ENCODE measurements around the gene SLC4A11.

The SLC4A11 gene

DNA sequence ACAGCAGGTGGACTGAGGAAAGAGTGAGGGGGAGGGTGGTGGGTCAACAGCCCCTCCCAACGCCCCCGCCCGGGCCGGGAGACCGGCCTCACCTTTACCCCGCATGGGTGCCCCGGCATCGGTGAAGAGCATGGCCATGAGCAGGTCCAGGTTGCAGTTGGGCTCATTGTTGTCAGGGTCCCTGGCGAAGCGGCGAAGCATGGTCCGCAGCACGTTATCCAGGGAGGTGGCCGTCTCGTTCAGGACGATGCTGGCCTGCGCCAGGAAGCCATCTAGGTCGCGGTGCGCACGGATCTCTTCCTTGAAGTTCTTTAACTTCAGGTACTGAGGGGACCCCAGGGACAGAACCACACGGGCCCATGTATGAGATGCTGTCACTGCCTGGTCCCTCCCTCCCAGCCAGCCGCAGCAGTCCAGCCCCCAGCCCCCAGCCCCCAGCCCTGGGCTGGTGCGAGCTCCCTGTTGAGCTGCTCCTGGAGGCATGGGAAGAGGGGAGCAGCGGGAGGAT is 4.9 kb downstream of the SLC4A11 start:
- Histone ChIP-seq H3K9me3 (ENCODE audit: control insufficient read depth in 1 of 2, low read length in 2 of 2) (no peaks in the 10 kb centered on the region), H3K27me3 (ENCODE audit: low read depth, low read length) (peaks cover 25% of the 10 kb centered on the region), H3K27ac (ENCODE audit: low read length) (no peak overlapping the region), H3K4me3 (ENCODE audit: low read depth in 1 of 2, low read length in 2 of 2) (no peak overlapping the region), H3K4me1 (ENCODE audit: control insufficient read depth in 1 of 2, insufficient read depth in 2 of 2, low read length in 2 of 2) (peaks cover 0 to 12% of the 10 kb centered on the region in 2 donors), H3K36me3 (ENCODE audit: control insufficient read depth in 1 of 2, insufficient read depth in 2 of 2, low read length in 2 of 2) (no peaks in the 10 kb centered on the region)

DNA sequence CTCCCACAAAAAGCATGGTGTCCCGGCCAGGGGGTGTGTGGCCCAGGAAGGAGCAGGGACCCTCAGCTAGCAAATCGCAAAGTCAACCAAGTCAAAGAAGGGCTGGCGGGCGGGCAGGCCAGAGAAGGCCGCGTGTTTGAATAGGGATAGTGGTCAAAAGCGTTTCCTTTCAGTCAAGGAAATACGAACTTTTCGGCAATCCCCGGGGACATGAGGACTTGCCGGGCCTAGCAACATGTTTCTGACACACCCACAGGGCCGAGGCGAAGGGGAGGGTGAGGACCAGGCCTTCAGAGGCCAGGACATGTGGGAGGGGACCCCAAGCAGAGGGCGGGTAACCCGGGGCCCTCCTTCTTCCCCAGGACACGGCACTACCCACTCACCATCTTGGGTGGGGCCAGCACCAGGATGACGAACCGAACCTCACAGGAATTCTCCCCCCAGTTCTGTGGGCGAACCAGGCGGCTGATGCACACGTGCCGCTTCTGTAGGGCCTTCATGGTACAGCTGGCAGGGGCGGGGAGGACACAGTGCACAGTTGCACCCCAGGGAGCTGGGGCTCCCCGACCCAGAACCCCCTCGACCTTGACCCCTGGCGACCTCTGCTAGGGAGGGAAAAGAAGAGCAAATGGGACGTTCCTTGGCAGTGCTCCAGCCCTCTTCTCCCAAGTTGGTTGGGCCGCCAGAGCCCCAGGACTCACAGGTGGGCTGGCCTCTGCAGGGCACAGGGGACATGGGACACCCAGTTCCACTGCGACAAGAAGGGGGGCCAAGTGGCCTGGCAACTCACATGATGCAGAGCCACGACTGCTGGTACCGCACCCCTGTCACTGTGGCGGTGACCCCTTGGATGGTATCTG is 5.6 kb downstream of the SLC4A11 start:
- no peaks in the 10 kb centered on the region for H3K9me3 ChIP-seq (ENCODE audit: control insufficient read depth in 1 of 2, low read length in 2 of 2)
- H3K36me3 ChIP-seq (ENCODE audit: control insufficient read depth in 1 of 2, insufficient read depth in 2 of 2, low read length in 2 of 2), result no peaks in the 10 kb centered on the region
- H3K4me1 ChIP-seq (ENCODE audit: control insufficient read depth in 1 of 2, insufficient read depth in 2 of 2, low read length in 2 of 2), result peaks cover 0 to 8% of the 10 kb centered on the region in 2 donors
- H3K27ac ChIP-seq (ENCODE audit: low read length), result no peak overlapping the region
- H3K4me3 ChIP-seq (ENCODE audit: low read depth in 1 of 2, low read length in 2 of 2), result no peak overlapping the region
- peaks cover 24% of the 10 kb centered on the region for H3K27me3 ChIP-seq (ENCODE audit: low read depth, low read length)

DNA sequence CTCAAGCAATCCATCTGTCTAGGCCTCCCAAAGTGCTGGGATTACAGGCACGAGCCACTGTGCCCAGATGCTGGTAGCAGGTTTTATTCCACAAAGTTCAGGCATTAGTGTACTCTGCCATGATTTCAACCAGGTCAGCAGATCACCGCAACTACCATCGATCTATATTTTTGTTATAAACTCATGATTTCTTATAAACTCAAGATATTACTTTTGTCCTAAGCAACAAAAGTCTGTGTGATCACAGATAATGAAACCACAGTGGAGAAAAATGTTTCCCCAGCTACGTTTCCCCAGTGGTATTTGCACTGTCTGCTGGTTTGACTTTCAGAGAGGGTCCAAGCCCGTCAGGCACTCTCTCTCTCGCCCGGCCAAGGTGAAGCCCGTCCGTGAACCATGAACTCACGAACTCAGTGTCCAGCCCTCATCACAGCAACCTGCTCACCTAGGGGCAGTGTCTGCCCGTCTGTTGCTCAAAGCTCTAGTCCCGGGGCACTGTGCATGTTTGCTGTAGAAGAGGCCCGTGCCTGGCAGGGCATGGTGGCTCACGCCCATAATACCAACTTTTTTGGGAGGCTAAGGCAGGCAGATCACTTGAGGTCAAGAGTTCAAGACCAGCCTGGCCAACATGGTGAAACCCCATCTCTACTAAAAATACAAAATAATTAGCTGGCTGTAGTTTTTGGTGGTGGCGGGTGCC is 7.0 kb downstream of the SLC4A11 start:
- H3K36me3 ChIP-seq (ENCODE audit: control insufficient read depth in 1 of 2, insufficient read depth in 2 of 2, low read length in 2 of 2), result no peaks in the 10 kb centered on the region
- no peaks in the 10 kb centered on the region for H3K9me3 ChIP-seq (ENCODE audit: control insufficient read depth in 1 of 2, low read length in 2 of 2)
- no peak overlapping the region for H3K27ac ChIP-seq (ENCODE audit: low read length)
- H3K27me3 ChIP-seq (ENCODE audit: low read depth, low read length), result peaks cover 11% of the 10 kb centered on the region
- H3K4me1 ChIP-seq (ENCODE audit: control insufficient read depth in 1 of 2, insufficient read depth in 2 of 2, low read length in 2 of 2), result no peaks in the 10 kb centered on the region
- no peak overlapping the region for H3K4me3 ChIP-seq (ENCODE audit: low read depth in 1 of 2, low read length in 2 of 2)

DNA sequence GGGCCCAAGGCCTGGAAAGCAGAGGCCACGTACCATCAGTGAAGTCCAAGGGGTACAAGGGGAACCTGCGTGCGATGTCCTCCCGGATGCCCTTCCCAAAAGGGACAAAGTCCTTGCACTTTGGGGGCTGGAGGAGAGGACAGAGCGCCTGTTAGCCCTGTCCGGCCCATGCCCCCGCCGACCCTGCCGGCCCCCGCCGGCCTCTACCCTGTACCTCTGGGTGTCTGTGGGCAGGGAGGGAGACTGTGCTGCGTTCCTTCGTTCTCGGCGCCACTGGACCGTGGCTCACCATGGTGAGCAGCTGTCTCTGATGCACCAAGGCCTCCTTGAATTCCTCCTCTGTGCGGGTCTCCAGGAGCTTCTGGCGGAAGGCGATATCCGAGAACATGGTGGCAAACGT is 7.9 kb downstream of the SLC4A11 start:
- Histone ChIP-seq H3K4me3 (ENCODE audit: low read depth in 1 of 2, low read length in 2 of 2) (no peak overlapping the region), H3K27me3 (ENCODE audit: low read depth, low read length) (peaks cover 6% of the 10 kb centered on the region), H3K9me3 (ENCODE audit: control insufficient read depth in 1 of 2, low read length in 2 of 2) (no peaks in the 10 kb centered on the region), H3K36me3 (ENCODE audit: control insufficient read depth in 1 of 2, insufficient read depth in 2 of 2, low read length in 2 of 2) (no peaks in the 10 kb centered on the region), H3K27ac (ENCODE audit: low read length) (no peak overlapping the region), H3K4me1 (ENCODE audit: control insufficient read depth in 1 of 2, insufficient read depth in 2 of 2, low read length in 2 of 2) (no peaks in the 10 kb centered on the region)

DNA sequence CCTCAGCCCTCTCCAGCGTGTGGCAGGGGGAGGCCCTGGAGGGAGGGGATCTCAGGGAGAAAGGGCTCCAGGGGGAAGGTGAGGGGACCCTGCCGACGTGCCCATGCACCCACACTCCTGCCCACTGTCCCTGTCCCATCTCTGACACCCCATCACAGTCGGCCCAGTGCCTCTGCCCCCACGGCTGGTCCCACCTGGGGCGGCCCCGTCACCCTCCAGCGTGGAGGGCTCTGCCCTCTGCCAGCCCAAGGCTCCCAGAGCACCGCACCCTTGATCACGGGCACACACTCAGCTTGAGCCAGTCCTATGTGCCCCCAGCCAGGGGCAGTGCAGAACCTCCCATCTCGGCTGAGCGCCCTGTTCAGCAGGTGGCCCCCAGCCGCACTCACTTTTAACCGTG is 9.2 kb downstream of the SLC4A11 start:
- Histone ChIP-seq H3K27me3 (ENCODE audit: low read depth, low read length) (no peaks in the 10 kb centered on the region), H3K4me3 (ENCODE audit: low read depth in 1 of 2, low read length in 2 of 2) (no peak overlapping the region), H3K9me3 (ENCODE audit: control insufficient read depth in 1 of 2, low read length in 2 of 2) (no peaks in the 10 kb centered on the region), H3K4me1 (ENCODE audit: control insufficient read depth in 1 of 2, insufficient read depth in 2 of 2, low read length in 2 of 2) (no peaks in the 10 kb centered on the region), H3K36me3 (ENCODE audit: control insufficient read depth in 1 of 2, insufficient read depth in 2 of 2, low read length in 2 of 2) (no peaks in the 10 kb centered on the region), H3K27ac (ENCODE audit: low read length) (no peak overlapping the region)

DNA sequence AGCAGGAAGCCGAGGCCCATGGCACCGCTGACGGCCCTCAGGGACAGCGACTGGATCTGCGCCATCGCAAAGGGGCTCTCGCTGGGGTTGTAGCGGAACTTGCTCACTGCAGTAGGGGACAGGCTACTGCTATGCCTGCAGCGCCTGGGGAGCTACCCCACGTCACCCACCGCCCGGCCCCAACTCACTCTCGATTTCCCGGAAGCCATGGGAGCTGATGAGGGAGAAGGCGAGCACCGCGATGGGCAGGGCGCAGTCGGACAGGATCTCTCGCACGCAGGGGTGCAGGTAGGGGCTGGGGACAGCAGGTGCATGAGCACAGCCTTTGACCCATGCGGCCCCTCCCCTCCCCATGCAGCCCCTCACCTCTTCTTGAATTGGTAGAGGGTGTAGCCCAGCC is 9.8 kb downstream of the SLC4A11 start:
- no peaks in the 10 kb centered on the region for H3K27me3 ChIP-seq (ENCODE audit: low read depth, low read length)
- H3K4me1 ChIP-seq (ENCODE audit: control insufficient read depth in 1 of 2, insufficient read depth in 2 of 2, low read length in 2 of 2), result no peaks in the 10 kb centered on the region
- no peaks in the 10 kb centered on the region for H3K9me3 ChIP-seq (ENCODE audit: control insufficient read depth in 1 of 2, low read length in 2 of 2)
- H3K4me3 ChIP-seq (ENCODE audit: low read depth in 1 of 2, low read length in 2 of 2), result no peak overlapping the region
- peaks cover 0 to 2% of the 10 kb centered on the region in 2 donors for H3K36me3 ChIP-seq (ENCODE audit: control insufficient read depth in 1 of 2, insufficient read depth in 2 of 2, low read length in 2 of 2)
- H3K27ac ChIP-seq (ENCODE audit: low read length), result no peak overlapping the region

DNA sequence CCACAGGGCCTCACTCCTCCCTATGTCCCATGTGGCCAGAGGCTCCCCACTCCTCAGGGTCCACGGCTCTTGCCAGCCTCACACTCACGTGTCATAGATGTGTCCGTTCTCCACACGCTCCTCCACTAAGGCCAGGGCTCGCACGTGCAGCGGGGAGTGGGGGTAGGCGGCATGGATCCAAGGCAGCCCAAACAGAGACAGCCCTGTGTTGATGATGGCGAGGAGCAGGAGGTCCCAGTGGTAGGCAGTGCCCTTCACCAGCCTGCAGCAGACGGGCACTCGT is 10.3 kb downstream of the SLC4A11 start:
- no peak overlapping the region for H3K4me3 ChIP-seq (ENCODE audit: low read depth in 1 of 2, low read length in 2 of 2)
- no peak overlapping the region for H3K27ac ChIP-seq (ENCODE audit: low read length)
- no peaks in the 10 kb centered on the region for H3K9me3 ChIP-seq (ENCODE audit: control insufficient read depth in 1 of 2, low read length in 2 of 2)
- peaks cover 0 to 6% of the 10 kb centered on the region in 2 donors for H3K36me3 ChIP-seq (ENCODE audit: control insufficient read depth in 1 of 2, insufficient read depth in 2 of 2, low read length in 2 of 2)
- no peaks in the 10 kb centered on the region for H3K4me1 ChIP-seq (ENCODE audit: control insufficient read depth in 1 of 2, insufficient read depth in 2 of 2, low read length in 2 of 2)
- H3K27me3 ChIP-seq (ENCODE audit: low read depth, low read length), result no peaks in the 10 kb centered on the region

DNA sequence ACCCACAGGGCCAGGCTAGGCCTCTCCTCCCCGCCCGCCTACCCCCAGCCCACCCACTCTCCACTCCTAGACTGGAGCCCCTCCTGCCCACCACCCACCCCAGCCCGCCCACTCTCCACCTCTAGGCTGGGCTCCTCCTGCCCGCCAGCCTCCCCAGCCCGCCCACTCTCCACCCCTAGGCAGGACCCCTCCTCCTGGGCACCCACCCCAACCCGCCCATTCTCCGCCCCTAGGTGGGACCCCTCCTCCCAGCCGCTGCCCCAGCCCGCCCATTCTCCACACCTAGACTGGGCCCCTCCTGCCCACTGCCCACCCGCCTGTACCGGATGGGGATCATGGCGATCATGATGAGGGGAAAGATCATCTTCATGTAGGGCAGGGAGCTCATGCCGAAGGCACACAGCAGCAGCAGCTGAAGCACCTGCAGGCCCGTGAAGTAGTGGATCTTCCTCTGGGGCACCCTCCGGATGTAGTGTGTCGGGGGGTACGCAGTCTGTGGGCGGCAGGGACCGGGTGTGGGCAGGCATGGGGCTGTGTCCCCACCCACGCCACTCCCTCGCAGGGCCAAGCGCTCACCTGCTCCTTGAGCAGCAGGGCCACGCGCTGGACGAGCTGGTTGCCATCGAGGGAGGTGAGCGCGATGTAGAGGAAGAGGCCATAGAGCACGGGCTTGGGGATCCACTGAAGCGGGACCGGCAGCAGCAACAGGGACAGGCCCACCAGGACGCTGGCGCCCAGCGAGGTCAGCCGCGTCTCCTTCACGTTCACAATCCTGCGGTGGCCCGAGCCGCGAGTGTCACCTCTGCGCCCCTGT is 10.8 kb downstream of the SLC4A11 start:
- peaks cover 0 to 11% of the 10 kb centered on the region in 2 donors for H3K36me3 ChIP-seq (ENCODE audit: control insufficient read depth in 1 of 2, insufficient read depth in 2 of 2, low read length in 2 of 2)
- no peak overlapping the region for H3K27ac ChIP-seq (ENCODE audit: low read length)
- H3K9me3 ChIP-seq (ENCODE audit: control insufficient read depth in 1 of 2, low read length in 2 of 2), result no peaks in the 10 kb centered on the region
- no peaks in the 10 kb centered on the region for H3K4me1 ChIP-seq (ENCODE audit: control insufficient read depth in 1 of 2, insufficient read depth in 2 of 2, low read length in 2 of 2)
- H3K4me3 ChIP-seq (ENCODE audit: low read depth in 1 of 2, low read length in 2 of 2), result no peak overlapping the region
- no peaks in the 10 kb centered on the region for H3K27me3 ChIP-seq (ENCODE audit: low read depth, low read length)

DNA sequence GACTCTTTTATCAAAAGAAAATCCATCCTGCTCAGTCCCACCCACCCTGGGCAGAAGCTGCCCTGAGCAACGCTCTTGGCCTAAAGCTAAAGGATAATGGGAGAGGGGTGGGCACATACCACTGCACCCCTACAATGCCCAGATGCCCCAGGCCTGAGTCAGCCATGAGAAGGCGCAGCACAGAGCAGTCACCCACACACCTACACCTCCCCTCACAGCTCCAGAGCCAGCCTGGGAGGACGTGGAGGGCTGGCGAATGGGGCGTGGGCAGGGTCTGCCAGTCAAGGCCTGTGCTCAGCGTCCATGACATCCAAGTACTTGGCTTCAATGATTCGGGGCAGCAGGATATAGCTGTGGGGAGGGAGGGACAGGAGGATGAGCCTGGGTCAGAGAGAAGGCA is 11.5 kb downstream of the SLC4A11 start:
- Histone ChIP-seq H3K36me3 (ENCODE audit: control insufficient read depth in 1 of 2, insufficient read depth in 2 of 2, low read length in 2 of 2) (peaks cover 0 to 17% of the 10 kb centered on the region in 2 donors), H3K4me1 (ENCODE audit: control insufficient read depth in 1 of 2, insufficient read depth in 2 of 2, low read length in 2 of 2) (no peaks in the 10 kb centered on the region), H3K27me3 (ENCODE audit: low read depth, low read length) (no peaks in the 10 kb centered on the region)

DNA sequence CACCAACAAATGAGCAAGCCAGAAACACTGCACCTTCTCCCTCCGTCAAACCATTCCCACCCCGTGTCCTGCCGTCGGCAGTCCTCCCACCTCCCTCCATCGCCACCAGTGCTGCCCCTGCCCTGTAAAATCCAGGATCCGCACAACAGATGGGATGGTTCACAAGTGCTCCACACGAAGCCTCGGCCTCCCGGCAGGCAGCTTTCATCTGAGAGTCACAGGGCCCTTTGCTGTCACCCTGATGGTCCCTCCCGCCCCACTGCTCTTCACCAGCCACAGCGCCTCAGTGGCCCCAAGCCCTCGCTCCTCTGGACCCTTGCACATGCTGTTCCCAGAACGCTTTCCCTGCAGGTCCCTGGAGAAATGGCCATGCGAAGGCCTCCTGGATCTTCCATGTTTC is 12.1 kb downstream of the SLC4A11 start:
- Histone ChIP-seq H3K27ac (ENCODE audit: low read length) (no peak overlapping the region), H3K4me3 (ENCODE audit: low read depth in 1 of 2, low read length in 2 of 2) (no peak overlapping the region), H3K4me1 (ENCODE audit: control insufficient read depth in 1 of 2, insufficient read depth in 2 of 2, low read length in 2 of 2) (no peaks in the 10 kb centered on the region), H3K36me3 (ENCODE audit: control insufficient read depth in 1 of 2, insufficient read depth in 2 of 2, low read length in 2 of 2) (peaks cover 0 to 23% of the 10 kb centered on the region in 2 donors), H3K9me3 (ENCODE audit: control insufficient read depth in 1 of 2, low read length in 2 of 2) (no peaks in the 10 kb centered on the region), H3K27me3 (ENCODE audit: low read depth, low read length) (no peaks in the 10 kb centered on the region)

More for the DNA sequence above, 11.5 kb downstream of the SLC4A11 start:
- no peak overlapping the region for H3K4me3 ChIP-seq (ENCODE audit: low read depth in 1 of 2, low read length in 2 of 2)
- H3K27ac ChIP-seq (ENCODE audit: low read length), result no peak overlapping the region
- no peaks in the 10 kb centered on the region for H3K9me3 ChIP-seq (ENCODE audit: control insufficient read depth in 1 of 2, low read length in 2 of 2)

DNA sequence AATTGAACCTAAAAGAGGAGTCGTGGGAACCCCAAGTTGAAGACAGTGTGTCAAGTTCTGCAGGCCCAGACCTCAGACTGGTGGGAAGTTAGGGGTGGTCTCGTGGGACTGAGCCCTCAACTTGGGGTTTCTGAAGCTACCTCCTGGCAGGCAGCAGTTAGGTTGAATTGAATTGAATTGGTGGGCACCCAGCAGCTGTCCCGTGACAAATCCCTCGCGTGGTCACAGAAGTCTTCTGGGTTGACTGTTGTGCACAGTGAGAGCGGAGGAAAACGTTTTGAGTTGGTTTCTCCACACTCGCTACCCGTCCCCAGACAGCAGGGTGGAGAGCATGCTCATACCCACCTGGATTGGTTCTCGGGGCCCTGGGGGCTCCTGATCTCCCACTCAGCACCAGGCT is 12.9 kb downstream of the SLC4A11 start:
- Histone ChIP-seq H3K27ac (ENCODE audit: low read length) (no peak overlapping the region), H3K4me1 (ENCODE audit: control insufficient read depth in 1 of 2, insufficient read depth in 2 of 2, low read length in 2 of 2) (no peaks in the 10 kb centered on the region), H3K36me3 (ENCODE audit: control insufficient read depth in 1 of 2, insufficient read depth in 2 of 2, low read length in 2 of 2) (peaks cover 0 to 30% of the 10 kb centered on the region in 2 donors), H3K9me3 (ENCODE audit: control insufficient read depth in 1 of 2, low read length in 2 of 2) (no peaks in the 10 kb centered on the region), H3K4me3 (ENCODE audit: low read depth in 1 of 2, low read length in 2 of 2) (no peak overlapping the region), H3K27me3 (ENCODE audit: low read depth, low read length) (no peaks in the 10 kb centered on the region)
